H1 (cell line): Measurements from ENCODE around the gene HOXC11. TPM values are rescaled to one million over a fixed set of nuclear protein-coding genes. Genes with fewer than 3 reads are reported as not detected.

Experiments
- BACH1 ChIP-seq: IDR thresholded peaks from 2 replicates; pipeline ENCODE4 v1.6.1; 2012; ENCODE audit warnings: low read length, improper control_type of control experiment
- CBX8 ChIP-seq: fragments of 300-800, 300-1000 bp; sonication (generic); IDR thresholded peaks from 2 replicates; pipeline ENCODE4 v1.7.1; 2016; ENCODE audit warnings: low read depth, low read length, borderline replicate concordance
- CEBPB ChIP-seq: IDR thresholded peaks from 2 replicates; pipeline ENCODE4 v1.6.1; 2012; ENCODE audit warnings: low read depth, low read length
- KDM4A ChIP-seq: IDR thresholded peaks from one replicate; pipeline ENCODE4 v1.7.1; 2012; ENCODE audit warnings: low read depth, mild to moderate bottlenecking, moderate library complexity, low read length, inconsistent platforms; ENCODE audit not compliant: severe bottlenecking
- NRF1 ChIP-seq: IDR thresholded peaks from 2 replicates; pipeline ENCODE4 v1.6.1; 2011; ENCODE audit warnings: mild to moderate bottlenecking, low read depth, low read length, improper control_type of control experiment
- RBBP5 ChIP-seq: IDR thresholded peaks from 2 replicates; pipeline ENCODE4 v1.7.1; 2012; ENCODE audit warnings: low read depth, mild to moderate bottlenecking, inconsistent platforms, low read length, moderate library complexity, borderline replicate concordance
- RXRA ChIP-seq: IDR thresholded peaks from 2 replicates; pipeline ENCODE4 v1.6.1; 2011; ENCODE audit warnings: low read depth, mild to moderate bottlenecking, low read length, moderate library complexity; ENCODE audit not compliant: insufficient read depth
- SAP30 ChIP-seq: fragments of 300-600 bp; sonication (generic); IDR thresholded peaks from 2 replicates; pipeline ENCODE4 v1.7.1; 2012; ENCODE audit warnings: low read length, moderate library complexity, mild to moderate bottlenecking, inconsistent platforms; ENCODE audit not compliant: insufficient read depth, insufficient replicate concordance
- SIRT6 ChIP-seq: IDR thresholded peaks from one replicate; pipeline ENCODE4 v1.7.1; 2012; ENCODE audit warnings: low read length, inconsistent platforms
- SIX5 ChIP-seq: IDR thresholded peaks from 2 replicates; pipeline ENCODE4 v1.6.1; 2011; ENCODE audit warnings: mild to moderate bottlenecking, low read depth, low read length
- TEAD4 ChIP-seq: IDR thresholded peaks from 2 replicates; pipeline ENCODE4 v1.6.1; 2012; ENCODE audit warnings: low read depth, low read length, inconsistent platforms, mixed read lengths
- polyA plus RNA-seq, 7 experiments: library from polyadenylated mRNA; depleted of rRNA in 3 of 7; stranded (reverse) in 5 of 7; unstranded in 2 of 7; fragments of >200 nt in 5 of 7; fragments of 200-250 nt in 2 of 7; gene quantifications; 1 replicate in 5 of 7; 2 replicates in 1 of 7; 4 replicates in 1 of 7; pipeline versions ENCODE4 v1.2.1 to v1.2.3, GENCODE V29; 2011 to 2013; ENCODE audit warnings: missing spikeins in 2 of 7, mixed read lengths in 2 of 7
- total RNA-seq: library from RNA; stranded (reverse); fragmentation: NEBNext Ultra II Directional; extraction: Animal tissue kit (Norgen Biotek cat#: 25700); gene quantifications from 2 replicates; pipeline ENCODE4 v1.2.1, GENCODE V29; 2021

Gene HOXC11
- total and polyA plus RNA-seq, 2 of the 8 experiments (the other 6 are each of a cell fraction or from before 2014, with no cell fraction given): not detected

DNA sequence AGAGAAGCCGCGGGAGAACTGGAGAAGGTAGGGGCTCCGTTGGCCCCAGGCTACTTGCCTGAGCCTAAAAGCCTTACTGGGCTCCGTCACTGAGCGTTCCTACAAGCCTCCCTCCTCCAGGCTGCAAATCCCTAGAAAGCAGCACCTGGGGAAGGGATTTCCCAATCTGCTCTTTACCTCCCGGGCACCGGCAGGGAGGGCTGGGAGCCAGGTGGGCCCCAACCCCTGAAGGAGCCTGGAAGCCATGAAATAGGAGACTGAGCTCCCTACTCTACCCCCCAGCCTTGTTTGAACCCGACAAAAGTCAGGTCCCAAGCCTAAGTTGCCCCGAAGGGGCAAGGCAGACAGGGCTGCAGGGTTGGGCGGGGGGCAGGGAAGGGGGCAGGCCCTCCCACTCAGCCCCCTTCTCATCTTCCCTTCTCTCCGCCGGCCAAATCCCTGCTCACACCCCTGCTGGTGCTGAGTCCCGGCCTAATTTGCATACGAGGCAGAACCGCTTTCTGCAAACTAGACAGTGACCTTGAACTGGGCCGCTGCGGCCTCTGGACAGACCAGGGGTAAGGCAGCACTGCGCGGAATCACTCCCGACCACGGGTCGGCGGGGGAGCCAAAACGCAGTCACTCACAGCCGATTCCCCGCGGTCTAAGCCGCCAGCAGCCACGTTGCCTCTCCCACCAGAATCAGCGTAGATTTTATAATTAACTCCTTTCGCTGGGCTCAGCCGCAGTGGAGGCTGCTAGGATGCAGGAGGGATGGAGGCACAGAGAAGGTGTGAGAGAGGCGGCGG, 21.9 kb upstream of the HOXC11 start (continued):
- TF ChIP-seq KDM4A (no peak), CBX8 (peak; percentile 76; the same call in 1 of the 2 replicates), RXRA (no peak), SIRT6 (no peak), NRF1 (no peak), SAP30 (no peak), CEBPB (0 out of 2 replicates have a peak, but pooled peaks have one; percentile 3), RBBP5 (no peak), TEAD4 (no peak), SIX5 (no peak), BACH1 (no peak)
